AG10803 (cell line): ENCODE measurements around the gene MAML3.

ENCODE experiments used
- DNase-seq: peaks from one replicate; pipeline ENCODE4 v3.0.0; 2010; ENCODE audit warnings: low read depth
- H3K4me3 ChIP-seq: 2 replicates; pipeline ENCODE4 v1.5.1; 2011; ENCODE audit warnings: mild to moderate bottlenecking, low read length, control low read depth
- TF ChIP-seq, protein P1 (sequence below): conservative IDR thresholded peaks from 2 replicates; pipeline ENCODE4 v1.5.1; 2011; ENCODE audit warnings: mild to moderate bottlenecking, low read length, control low read depth, inconsistent platforms

The MAML3 gene

DNA sequence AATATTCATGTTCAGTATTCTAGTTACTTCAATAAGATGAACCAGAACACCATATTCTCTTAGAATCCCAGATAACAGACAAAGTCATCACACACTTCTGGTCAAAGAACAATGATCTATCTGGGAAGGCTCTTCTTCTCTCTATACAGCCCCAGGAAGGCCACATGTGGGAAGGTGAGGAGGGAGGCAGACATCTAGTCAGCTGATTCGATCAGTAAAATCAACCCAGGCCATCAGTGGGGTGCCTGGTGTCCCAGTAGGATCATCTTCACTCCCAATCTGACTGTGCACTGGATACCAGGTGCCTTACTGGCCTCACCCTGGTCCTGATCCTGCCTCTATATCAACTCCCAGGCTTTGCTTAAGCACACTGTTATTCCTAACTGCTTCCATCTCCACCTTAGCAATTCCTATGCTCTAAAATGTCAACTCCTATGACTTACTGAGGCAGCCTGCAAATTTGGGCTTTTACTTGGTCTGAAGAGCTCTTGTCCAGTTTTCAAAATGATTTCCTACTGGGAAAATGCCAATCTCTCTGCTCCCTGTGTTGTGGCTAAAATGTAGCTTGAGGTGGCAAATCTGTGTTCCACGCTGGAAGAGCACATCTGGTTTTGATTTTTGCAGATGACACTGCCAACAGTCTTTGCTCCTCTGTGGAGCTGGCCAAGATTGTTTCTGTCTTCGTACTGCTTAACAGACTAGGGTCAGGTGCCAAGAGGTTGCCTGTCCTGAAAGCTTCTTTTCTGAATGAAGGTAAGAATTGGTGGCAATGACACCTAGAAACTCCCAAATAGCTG, 359.6 kb downstream of the MAML3 start:
- TF ChIP-seq, protein P1, sequence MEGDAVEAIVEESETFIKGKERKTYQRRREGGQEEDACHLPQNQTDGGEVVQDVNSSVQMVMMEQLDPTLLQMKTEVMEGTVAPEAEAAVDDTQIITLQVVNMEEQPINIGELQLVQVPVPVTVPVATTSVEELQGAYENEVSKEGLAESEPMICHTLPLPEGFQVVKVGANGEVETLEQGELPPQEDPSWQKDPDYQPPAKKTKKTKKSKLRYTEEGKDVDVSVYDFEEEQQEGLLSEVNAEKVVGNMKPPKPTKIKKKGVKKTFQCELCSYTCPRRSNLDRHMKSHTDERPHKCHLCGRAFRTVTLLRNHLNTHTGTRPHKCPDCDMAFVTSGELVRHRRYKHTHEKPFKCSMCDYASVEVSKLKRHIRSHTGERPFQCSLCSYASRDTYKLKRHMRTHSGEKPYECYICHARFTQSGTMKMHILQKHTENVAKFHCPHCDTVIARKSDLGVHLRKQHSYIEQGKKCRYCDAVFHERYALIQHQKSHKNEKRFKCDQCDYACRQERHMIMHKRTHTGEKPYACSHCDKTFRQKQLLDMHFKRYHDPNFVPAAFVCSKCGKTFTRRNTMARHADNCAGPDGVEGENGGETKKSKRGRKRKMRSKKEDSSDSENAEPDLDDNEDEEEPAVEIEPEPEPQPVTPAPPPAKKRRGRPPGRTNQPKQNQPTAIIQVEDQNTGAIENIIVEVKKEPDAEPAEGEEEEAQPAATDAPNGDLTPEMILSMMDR = no peak
- no peak overlapping the region for H3K4me3 ChIP-seq
- peak; percentile 94 for DNase-seq

DNA sequence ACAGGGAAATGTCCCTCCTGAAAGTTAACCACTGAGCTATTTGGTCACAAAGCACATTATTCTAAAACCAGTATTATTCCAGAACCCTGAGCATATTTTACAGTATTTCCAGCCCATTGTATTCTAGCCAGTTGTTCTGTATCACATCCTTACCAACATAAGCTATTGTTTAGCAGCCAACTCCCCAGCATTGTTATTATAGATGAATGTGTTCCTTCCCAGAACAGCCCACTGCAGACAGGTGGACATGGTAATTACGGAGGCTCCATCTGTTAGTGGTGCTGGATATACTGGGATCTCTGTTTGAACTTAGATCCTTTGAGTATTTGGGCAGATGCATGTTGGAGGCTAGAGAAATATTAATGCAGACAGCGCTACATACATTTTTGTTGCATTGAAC, 362.3 kb downstream of the MAML3 start:
- no peak overlapping the region for H3K4me3 ChIP-seq
- TF ChIP-seq, protein P1 = no peak
- no peak for DNase-seq

DNA sequence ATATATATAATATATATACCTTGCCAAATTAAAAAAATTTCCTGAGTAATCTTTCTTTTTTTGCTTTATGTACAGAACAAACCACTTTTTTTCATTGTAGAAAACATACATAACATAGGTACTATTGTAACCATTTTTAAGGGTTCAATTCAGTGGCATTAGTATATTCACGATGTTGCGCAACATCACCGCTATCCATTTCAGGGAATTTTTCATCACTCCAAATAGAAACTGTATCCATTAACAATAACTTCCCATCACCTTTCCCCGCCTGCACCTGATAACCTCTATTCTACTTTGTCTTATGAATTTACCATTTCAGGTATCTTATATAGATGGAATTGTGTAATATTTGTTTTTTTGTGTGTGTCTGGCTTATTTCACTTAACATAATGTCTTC, 363.7 kb downstream of the MAML3 start:
- TF ChIP-seq, protein P1 = no peak
- DNase-seq = no peak
- no peak overlapping the region for H3K4me3 ChIP-seq

DNA sequence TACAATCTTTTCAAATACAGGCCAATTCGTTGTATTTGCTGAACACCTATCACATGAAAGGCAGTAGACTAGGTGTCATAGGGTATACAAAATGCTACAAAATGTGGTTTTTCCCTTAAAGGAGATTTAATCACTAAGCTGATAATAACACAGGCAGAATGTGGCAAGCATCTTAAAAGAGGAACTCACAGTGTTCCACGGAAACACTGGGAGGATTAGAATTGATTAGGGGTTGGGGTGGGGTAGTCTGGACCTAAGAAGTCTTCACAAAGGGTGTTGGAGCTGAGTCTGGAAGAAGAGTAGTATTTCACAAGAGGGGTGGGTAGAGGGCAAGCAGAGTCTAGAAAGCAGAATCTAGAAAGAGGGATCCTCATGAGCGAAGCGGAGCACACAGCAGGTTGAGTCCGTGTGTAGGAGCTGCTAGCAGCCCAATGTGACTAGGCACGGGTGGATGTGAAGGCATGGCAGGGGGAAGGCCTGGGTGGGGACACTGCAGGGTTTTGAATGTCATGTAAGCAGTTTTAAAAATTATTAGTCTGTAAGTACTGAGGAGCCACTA, 364.8 kb downstream of the MAML3 start:
- TF ChIP-seq, protein P1 = no peak
- no peak for DNase-seq
- no peak overlapping the region for H3K4me3 ChIP-seq

DNA sequence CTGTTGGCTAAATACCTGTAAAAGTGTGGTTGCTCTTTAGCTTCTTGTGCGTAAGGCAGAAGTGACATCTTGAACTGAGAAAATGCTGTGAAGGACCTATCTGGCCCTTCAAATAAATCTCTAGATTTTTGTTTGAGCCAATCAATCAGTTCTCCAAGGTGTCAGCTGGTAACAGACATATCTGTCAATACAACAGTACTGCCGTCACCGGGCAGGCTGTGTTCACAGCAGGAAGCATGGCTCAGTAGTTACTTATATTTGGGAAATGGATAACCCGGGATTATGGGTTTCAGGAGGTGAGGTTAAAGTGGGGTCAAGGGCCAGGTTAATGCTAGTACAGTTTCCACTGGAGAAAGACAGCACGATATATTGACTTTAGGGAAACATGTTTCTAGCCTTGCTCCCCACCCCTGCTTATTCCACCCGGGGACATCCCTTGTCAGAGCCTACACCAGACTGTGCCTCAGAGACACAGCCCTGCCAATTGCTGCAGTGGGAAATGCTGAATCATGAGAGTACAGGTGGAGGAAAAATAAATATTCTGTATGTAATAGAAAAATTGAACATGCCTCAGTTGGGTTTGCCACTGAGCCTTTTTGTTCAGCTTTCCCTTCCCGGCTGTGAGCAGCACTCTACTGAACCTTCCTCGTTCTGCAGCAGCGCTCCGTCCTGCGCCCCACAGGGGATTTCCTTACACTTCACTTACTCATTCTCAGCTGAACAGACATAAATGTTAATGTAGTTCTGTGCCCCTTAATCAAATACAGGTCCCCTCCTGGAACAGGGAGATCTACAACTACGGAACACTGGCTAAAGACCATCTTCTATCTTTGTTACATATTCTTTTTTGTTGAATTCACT, 367.3 kb downstream of the MAML3 start:
- no peak for DNase-seq
- TF ChIP-seq, protein P1 = no peak
- no peak overlapping the region for H3K4me3 ChIP-seq

DNA sequence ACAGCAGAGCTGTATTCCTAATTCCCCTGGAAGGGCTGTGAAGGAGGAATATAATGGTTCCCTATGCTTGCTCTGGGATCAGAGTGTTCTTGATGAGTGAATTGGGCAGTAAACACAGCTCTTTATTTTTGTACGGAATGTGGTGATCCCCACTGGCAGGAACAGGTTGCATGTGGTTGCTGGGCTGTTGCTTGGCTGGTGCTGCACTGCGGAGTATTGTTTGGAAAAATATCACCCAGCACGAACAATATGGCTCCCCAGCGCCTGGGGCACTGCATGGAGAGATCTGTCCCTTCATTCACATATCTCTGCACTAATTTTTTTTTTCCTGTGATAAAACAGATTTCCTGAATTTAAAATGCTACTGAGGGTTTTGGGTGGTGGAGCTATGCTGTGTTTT, 368.6 kb downstream of the MAML3 start:
- TF ChIP-seq, protein P1 = no peak
- no peak for DNase-seq
- H3K4me3 ChIP-seq = no peak overlapping the region
